Measurements from ENCODE around the gene MTG2.

Gene MTG2

GRCh38 chr20:62215020-62215990 is 32.5 kb downstream of the MTG2 start:
- intact Hi-C loops (cut with DNase I) = no loop called here

GRCh38 chr20:62215991-62216635 is 33.3 kb downstream of the MTG2 start:
- intact Hi-C loops (cut with DNase I) = no loop called here
- peak in 2 of 10 donors; percentile 57 to 66 for DNase-seq

More at GRCh38 chr20:62215020-62215990, 32.5 kb downstream of the MTG2 start:
- DNase-seq = peak in 1 of 10 donors; percentile 76

GRCh38 chr20:62216636-62217566 is 34.1 kb downstream of the MTG2 start:
- peak in 2 of 10 donors; percentile 62 to 80 for DNase-seq
- intact Hi-C loops (cut with DNase I) = no loop called here

GRCh38 chr20:62217913-62218773 is 35.3 kb downstream of the MTG2 start:
- intact Hi-C loops (cut with DNase I) = no loop called here
- DNase-seq = peak in 2 of 10 donors; percentile 68 to 83

- peak in 1 of 10 donors; percentile 85 for DNase-seq
- intact Hi-C loops (cut with DNase I) = no loop called here
Observed at GRCh38 chr20:62219101-62219991, 36.5 kb downstream of the MTG2 start.

- intact Hi-C loops (cut with DNase I) = no loop called here
- peak in 2 of 10 donors; percentile 50 to 91 for DNase-seq
Observed at GRCh38 chr20:62219992-62220665, 37.3 kb downstream of the MTG2 start, which contains the start of gene HRH3. TSS of gene HRH3 (minus strand) at chr20:62220278. CDS start at chr20:62219970, 308 bp downstream.

- intact Hi-C loops (cut with DNase I) = no loop called here
- no peak for DNase-seq
Observed at GRCh38 chr20:62220666-62221568, 38.1 kb downstream of the MTG2 start.

GRCh38 chr20:62222266-62222850 is 39.5 kb downstream of the MTG2 start:
- intact Hi-C loops (cut with DNase I) = no loop called here
- no peak for DNase-seq

- intact Hi-C loops (cut with DNase I) = no loop called here
- DNase-seq = no peak
Observed at GRCh38 chr20:62222972-62223371, 40.1 kb downstream of the MTG2 start.

GRCh38 chr20:62223571-62223970 is 40.7 kb downstream of the MTG2 start:
- intact Hi-C loops (cut with DNase I) = no loop called here
- DNase-seq = no peak

- no peak for DNase-seq
- intact Hi-C loops (cut with DNase I) = no loop called here
Observed at GRCh38 chr20:62224113-62224855, 41.5 kb downstream of the MTG2 start.

GRCh38 chr20:62225026-62225425 is 42.2 kb downstream of the MTG2 start:
- DNase-seq = no peak
- intact Hi-C loops (cut with DNase I) = no loop called here

GRCh38 chr20:62225820-62226635 is 43.2 kb downstream of the MTG2 start:
- no peak for DNase-seq
- intact Hi-C loops (cut with DNase I) = no loop called here

- DNase-seq = peak in 5 of 10 donors; percentile 29 to 92 (median 60)
- intact Hi-C loops (cut with DNase I) = no loop called here
Observed at GRCh38 chr20:62226707-62227590, 44.1 kb downstream of the MTG2 start.
